T-helper 2 cell treated with Interferon-gamma antibody and Interleukin-4, amounts not matched to agents 100 ng/mL and 5 ng/mL, for 36 hours (primary cell): ENCODE data around the gene ZCCHC14. TPM values are rescaled to one million over a fixed set of nuclear protein-coding genes. Genes with fewer than 3 reads are reported as not detected.

Experiments
- intact Hi-C: fragments of 100-400 bp; cut with micrococcal nuclease; formaldehyde crosslinking; loops from one replicate; pipeline ENCODE4 v1.15.1; 2023
- total RNA-seq: library from RNA; stranded (reverse); gene quantifications from 2 replicates; pipeline ENCODE4 v1.2.3, GENCODE V29; 2022

The ZCCHC14 gene
- 4.8 and 7.4 TPM in 2 replicates for total RNA-seq

DNA sequence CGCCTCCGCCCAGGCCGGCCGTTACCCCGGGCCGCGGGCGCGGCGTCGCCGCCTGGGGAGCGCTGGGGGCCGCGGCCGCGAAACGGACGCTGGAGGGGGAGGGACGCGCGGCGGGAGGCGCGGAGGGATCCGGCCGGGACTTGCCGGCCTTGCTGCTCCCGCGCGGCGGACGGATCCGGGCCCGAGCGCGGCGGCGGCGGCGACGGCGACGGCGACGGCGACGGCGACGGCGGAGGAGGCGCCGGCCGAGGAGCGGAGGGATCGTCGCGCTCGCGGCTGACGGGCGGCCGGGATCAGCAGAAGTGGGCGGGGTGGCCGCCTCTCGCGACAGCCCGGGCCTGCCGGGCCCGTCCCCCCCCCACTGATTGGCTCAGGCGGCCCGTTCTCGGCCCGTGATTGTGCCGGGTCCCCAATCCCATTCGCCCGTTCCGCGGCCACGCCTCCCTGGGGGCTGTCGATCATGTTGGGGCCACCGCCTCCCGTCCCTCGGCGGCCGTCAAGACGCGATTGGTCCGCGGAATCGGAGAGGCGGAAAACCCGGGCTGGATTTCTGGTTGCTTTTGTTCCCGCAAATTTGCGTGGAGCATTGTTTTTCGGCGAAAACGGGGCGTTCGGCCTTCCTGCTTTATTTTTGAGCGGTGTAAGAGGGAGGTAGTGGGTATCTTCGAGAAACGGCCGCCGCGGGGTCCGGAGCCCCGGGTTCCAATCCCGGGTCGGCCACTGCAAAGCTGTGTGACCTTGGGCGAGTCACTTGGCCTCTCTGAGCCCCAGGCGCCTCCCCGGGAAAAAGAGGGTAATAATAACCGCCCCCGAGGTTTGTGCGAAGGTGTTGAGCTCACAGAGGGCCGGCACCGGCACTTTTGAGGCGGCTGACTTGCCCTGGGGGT is at the start of gene ZCCHC14:
ZCCHC14 (minus strand) TSS at position 304 of the 887 bp plus-strand sequence. CDS start 786 bp downstream, outside the sequence.
- intact Hi-C loops, result loop anchor here (1.0 to 2.0 kb wide), 2 partner anchors 100 to 109 kb away; partner anchors contain the start of gene MAP1LC3B

DNA sequence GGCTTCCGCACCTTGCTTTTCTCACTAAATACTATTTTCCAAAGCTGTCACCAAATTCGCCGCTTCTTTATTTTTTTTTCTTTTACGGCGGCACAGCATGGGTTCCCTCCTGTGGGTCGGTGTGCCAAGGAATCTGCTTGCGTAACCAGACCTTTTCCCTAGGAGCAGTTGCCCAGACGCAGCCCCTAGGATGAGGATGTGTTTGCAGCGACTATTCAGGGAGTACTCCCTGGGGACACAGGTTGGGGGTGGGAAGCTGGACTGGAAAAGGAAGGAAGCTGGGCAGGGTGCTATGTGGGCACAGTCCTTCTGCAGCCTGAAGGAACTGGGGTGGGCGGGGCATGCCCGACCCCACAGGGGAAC is 49.0 kb upstream of the ZCCHC14 start:
- intact Hi-C loops, result no loop called here

DNA sequence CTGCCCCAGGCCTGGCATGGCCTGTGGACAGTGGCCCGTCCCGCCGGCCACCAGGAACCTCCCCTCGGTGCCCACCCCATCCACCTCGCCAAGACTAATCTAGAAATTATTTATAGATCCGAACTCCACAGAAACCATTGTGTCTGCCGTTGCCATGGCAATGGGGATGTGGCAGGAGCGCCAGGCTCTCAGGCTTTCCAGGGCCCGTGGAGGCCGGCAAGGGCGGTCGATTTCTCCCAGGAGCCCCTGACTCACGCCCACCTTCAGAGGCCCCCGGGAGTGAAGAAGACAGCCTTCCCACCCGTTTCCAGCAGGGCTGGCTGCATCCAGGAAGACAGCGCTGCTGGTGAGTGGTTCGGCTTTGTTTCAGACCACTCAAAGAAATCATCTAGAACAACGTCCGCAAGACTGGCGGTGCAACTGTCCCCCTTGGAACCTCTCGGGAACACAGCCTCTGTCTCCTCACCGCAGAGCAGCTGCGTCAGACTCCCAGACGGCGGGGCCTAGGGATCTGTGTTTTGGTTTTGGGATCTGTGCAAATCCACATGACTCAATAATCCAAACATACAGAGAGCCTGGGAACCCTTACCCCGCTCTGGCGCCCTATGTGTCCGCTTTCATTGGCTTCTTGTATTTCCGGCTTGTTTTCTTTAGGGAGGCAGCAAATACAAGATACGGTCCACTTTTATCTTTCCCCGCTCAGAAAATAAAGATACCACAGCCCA is 48.5 kb upstream of the ZCCHC14 start:
- intact Hi-C loops, result no loop called here

DNA sequence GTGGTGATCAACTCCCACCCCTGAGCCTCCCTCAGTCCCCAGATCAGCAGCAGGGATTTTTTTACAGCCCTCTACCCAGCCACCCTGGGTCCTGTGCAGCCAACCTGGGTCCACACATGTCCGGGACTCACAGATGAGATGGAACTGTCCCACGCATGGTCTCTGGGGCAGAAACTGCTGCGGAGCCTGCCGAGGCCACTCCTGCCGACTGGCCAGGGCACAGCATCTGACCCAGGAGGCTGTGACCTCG is 48.0 kb upstream of the ZCCHC14 start:
- intact Hi-C loops, result no loop called here

DNA sequence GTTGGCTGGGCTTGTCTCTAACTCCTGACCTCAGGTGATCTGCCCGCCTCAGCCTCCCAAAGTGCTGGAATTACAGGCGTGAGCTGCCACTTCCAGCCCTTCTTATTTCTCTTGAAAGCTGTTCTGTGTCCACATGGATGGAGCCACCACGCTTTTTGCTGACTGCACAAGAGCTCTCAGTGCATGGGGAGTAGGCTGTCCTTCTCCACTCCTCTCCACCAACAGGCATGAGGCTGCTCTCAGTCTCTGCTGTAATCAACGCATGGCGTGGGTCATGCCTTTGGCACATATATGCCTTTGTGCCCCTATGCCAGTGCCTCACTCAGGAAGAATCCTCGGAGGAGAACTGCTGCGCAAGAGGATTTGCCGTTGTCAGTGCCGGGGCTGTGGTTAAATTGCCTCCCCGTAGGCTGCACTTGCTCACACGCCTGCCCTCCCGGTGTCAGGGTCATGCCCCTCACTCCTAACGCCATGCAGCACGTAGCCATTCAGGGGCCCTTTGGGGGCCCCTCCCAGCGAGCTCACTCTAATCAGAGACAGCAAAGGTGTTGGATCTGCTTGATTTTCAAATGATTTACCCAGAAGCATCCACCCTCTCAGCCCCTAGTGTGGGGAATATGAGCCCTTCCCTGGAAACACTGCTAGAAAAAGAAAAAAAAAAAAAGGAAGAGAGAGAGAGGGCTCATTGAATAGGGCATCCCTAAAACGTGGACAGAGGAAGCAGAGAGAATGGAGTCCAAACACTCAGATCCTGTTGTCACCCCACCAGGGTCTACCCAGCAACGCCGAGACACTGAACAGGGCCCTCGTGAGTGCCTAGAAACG is 47.5 kb upstream of the ZCCHC14 start:
- intact Hi-C loops, result no loop called here

DNA sequence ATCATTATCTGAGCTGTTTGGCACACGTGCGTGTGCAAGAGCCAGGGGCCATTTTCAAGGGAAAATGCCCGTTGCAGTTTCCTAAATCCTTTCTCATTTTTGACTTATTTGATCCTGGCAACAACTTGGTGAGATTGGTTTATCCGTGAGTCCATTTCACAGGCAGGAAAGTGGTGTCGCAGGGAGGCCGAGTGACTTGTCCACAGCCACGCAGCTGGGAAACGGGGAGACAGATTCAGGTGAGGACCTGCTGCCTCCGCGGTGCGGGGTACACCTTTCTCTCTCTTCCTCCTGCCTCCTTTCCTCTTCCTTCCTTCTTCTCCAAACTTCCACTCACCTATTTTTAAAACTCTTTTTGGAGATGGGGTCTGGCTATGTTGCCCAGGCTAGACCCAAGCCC is 46.3 kb upstream of the ZCCHC14 start:
- intact Hi-C loops, result no loop called here

DNA sequence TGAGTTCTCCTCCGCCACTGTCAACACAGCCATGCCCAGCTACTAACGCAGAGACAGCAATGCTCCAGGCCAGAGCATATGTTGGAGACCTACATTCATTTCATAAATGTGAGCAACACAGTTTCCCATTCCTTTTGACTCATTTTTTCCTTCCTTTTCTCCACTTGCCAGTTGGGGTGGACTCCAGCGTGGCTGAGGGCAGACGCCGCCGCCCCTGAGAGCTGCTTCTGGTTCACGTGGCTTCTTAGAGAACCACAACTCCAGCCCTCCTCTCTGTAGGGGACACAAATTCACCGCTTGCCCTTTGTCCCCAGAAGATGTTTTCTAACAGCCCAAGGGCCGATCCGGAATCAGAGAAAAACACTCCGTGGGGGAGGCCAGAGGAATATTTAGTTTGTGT is 45.8 kb upstream of the ZCCHC14 start:
- intact Hi-C loops, result no loop called here

DNA sequence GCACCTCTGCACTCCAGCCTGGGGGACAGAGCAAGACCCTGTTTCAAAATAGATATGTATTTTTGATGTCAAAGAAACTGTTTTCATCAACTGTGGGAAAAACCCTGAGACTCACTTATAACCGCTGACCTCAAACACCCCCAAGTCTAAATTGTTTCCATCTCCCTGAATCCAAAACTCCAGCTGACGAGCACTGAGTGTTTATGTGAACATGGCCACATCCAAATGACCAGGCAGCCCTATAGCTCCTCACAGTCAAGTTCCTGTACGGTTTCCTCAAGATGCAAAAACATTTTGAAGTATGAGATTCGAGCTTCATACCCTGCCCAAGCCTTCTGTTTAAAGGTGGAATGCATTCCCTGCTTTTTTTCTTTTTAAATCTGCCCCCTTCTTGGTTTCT is 45.3 kb upstream of the ZCCHC14 start:
- intact Hi-C loops, result no loop called here

DNA sequence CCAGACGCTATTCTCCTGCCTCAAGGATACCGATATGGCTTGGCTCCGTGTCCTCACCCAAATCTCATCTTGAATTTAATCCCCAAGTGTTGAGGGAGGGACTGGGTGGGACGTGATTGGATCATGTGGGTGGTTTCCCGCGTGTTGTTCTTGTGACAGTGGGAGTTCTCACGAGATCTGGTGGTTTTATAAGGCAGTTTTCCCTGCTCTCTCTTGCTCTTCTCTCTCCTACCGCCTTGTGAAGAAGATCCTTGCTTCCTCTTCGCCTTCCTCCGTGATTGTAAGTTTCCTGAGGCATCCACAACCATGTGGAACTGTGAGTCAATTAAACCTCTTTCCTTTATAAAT is 43.9 kb upstream of the ZCCHC14 start:
- intact Hi-C loops, result no loop called here

DNA sequence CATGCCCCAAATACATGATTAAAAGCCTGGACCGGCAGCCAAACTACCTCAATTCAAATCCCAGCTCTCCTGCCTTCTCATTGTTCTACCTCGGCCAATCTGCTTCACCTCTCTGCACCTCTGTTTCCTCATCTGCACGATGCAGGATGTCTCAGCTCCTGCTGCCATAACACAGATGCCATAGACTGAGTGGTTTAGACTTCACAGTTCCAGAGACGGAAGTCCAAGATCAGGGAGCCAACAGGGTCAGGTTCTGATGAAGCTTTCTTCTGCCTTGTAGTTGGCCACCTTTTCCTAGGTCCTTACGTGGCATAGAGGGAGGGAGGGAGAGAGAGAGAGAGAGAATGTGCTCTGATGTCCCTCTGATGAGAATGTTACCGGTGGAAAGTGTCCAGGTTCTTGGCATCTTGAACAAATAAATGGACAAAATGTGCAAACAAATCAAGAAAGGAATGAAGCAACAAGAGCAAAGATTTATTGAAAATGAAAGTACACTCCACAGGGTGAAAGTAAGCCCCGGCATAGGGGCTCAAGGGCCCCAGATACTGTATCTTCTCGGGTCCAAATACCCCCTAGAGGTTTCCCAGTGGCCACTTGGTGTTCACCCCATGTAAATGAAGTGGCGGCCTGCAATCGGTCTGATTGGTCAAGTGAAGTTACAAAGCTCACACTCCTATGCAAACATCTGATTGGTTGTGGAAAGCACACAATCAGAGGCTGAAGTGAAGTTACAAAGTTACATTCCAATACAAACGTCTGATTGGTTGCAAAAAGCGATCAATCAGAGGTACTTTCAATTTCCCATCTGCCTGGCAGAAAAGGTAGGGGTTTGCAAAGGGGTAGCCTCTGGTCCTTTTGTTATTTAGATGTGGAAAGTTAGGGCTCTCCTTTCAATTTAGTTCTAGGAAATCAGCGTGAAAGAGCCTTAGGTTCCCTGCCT is 43.3 kb upstream of the ZCCHC14 start:
- intact Hi-C loops, result no loop called here

DNA sequence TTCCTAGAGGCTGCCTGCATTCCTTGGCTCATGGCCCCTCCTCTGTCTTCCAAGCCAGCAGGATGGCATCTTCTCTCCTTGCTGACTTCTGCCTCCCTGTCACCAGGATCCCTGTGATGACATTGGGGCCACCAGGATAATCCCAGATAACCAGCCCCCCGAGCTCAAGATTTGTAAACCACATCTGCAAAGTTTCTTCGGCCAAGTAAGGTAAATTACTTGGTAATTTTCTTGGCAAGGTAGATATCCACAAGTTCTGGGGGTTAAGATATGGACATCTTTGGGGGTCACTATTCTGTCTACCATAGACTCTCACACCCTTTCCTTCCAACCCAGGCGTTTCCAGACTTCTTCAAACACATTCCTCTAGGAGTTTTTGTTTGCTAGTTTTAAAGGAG is 42.6 kb upstream of the ZCCHC14 start:
- intact Hi-C loops, result no loop called here

DNA sequence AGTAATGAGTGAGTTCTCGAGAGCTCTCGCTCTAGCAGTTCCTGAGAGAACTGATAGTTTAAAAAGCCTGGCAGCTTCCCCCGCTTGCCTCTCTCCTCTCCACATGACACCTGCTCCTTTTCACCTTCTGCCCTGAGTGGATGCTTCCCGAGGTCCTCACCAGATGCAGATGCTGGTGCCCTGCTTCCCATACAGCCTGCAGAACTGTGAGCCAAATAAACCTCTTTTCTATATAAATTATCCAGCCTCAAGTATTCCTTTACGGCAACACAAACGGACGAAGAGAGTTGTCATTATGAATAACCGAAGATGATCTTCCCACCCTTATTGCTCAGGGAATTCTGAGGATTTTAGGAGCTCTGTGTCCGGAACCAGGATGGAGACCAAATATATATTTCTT is 41.9 kb upstream of the ZCCHC14 start:
- intact Hi-C loops, result no loop called here

DNA sequence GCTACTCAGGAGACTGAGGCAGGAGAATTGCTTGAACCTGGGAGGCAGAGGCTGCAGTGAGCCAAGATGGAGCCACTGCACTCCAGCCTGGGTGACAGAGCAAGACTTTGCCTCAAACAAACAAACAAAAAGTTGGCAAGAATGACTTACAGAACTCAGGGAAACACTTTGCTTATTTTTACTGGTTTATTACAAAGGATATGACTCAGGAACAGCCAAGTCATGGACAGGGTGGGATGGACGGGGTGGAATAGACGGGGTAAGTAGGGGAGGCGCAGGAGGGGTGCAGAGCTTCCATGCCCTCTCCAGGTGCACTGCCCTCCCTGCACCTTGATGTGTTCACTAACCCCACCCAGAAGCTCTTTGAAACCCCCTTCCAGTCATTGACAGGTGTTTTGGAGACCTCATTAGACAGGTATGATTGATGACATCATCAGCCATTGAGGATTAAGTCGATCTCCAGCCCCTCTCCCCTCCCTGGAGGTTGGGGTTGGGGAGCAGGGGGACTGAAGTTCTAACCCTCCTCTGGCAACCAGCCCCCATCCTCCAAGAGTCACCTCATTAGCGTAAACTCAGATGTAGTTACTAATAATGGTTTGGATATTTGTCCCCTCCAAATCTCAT is 41.3 kb upstream of the ZCCHC14 start:
- intact Hi-C loops, result no loop called here

DNA sequence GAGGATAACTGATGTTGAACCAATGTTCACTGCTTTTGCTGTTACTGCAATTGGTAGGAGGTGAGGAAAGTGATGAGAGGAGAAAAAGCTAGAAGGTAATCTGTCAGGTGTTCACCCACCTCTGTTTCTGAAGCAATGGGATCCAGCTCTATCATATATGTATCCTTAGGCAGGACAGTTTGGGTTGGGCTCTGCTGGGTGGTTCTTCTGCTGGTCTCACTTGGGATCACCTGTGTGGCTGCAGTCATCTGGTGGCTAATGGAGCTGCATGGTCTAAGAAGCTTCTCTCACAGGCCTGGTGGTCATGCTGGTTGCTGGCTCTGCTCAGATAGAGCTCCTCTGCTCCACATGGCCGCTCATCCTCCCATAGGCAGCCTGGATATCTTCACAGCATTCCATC is 40.2 kb upstream of the ZCCHC14 start:
- intact Hi-C loops, result no loop called here

DNA sequence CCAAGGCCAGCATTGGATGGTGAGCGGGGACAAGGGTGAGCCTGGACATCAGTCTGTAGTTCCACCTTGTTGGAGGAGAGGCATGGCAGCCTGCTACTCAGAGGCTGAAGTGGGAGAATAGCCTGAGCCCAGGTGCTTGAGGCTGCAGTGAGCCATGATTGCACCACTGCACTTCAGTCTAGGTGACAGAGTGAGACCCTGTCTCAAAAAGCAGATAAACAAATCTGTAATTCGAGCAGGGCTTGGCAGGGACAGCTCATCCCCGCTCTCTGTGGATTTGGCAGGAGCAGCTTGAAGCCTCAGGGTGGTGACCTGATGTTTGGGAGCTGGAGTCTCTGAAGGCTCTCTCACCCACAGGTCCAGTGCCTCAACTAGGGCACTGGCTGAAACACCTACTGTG is 38.6 kb upstream of the ZCCHC14 start:
- intact Hi-C loops, result no loop called here

DNA sequence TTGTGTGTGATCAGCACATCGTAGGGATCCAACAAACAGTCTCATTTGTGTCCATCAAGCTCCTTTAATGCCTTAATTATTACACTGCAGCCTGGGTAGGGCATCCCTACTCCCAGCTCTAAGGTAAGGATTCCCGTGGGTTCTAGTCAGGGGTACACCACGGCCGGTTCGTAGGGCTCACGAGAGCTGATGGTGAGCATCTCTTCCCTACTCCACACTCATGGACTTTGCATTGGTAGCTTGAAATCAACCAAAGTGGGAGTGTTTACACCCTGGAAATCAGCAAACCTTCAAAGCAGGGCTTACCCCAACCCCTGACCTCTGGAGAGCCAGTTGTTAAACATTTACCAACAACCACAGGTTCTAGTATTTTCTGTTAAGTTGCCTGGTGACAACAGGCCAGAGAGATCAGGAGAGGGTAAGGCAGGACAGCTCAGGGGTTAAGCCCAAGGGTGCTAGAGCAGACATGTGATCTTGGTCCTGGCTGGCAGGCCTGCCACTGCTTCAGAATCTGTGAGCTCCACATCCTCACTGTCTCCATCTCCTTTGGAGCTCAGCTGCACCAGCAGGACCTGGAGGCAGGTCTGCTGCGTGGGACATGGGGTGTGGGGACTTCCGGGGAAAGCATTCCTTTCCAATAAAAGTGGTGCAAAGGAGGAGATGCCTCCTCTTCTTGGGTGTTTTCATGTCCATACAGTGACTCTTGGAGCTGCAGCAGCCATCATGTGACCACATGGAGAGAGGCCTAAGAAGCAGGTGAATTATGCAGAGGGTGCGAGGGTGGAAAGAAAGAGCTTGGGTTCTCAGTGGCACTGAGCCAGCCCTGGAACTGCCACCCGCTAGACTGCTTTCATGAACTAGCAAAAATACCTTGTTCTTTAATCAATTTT is 36.1 kb upstream of the ZCCHC14 start:
- intact Hi-C loops, result no loop called here

DNA sequence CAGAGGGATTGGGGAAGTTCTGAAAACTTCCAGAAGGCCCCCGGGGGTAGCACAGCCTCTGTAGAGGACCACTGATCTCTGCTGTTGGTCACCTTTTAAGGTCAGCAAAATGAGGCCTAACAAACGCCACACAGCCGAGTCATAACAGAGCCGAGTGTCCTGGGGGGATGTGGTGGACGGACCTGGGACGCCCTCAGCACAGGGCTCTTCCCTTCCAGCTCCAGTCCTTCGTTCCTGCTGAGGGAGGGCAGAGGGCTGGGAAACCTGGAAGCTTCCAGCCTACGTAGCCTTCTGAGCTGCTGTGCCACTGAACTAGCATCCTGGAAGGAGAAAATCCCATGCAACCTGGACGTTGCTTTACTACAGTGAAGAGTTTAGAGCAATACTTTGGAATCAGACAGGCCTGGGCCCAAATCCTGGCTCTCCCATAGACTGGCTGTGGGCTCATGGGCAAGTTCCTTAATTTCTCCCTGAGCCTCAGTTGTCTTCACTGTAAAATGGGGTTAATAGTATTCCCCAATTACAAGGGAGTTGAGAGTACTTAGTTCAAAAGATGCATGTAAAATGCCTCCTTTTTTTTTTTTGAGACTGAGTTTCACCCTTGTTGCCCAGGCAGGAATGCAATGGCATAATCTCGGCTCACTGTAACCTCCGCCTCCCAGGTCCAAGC is 34.4 kb upstream of the ZCCHC14 start:
- intact Hi-C loops, result no loop called here

DNA sequence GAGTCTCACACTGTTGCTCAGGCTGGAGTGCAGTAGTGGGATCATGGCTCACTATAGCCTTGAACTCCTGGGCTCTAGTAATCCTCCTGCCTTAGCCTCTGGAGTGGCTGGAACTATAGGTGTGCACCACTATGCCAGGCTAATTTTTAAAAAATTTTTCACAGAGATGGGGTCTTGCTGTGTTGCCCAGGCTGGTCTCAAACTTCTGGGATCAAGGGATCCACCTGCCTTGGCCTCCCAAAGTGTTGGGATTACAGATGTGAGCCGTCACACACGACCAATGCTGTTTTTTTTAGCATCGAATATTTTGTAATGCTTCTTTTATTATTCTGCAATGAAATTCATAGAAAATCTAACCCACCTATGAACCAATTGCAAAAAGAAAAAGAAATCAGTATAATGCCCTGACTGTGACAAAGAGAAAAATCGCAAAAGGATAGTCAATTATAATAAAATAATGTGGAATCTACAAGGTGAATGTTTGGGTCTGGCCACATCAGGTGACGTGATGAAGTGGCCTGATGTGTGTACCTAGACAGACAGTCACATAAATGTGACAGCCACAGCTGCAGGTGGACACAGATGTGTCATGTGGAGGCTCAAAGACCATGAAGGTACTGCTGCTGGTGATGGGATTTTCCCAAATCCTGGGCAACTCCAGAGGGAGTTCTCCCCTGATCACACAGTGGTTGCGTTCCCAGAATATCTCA is 33.6 kb upstream of the ZCCHC14 start:
- intact Hi-C loops, result no loop called here
